WTC11 (cell line): ENCODE results near the gene TMEM260.
A peak's percentile ranks its signal among the peaks of the same experiment; 100 is the strongest.

Source experiments
- ATF1 ChIP-seq: sonication (generic); formaldehyde crosslinking; IDR thresholded peaks from 2 replicates; pipeline ENCODE4 v1.8.1; 2023; ENCODE audit warnings: mild to moderate bottlenecking, moderate library complexity, missing genetic modification reagents
- CREB1 ChIP-seq: sonication (generic); formaldehyde crosslinking; IDR thresholded peaks from 2 replicates; pipeline ENCODE4 v1.8.0; 2023; ENCODE audit warnings: mild to moderate bottlenecking, missing genetic modification reagents
- FOXJ3 ChIP-seq: sonication (generic); formaldehyde crosslinking; IDR thresholded peaks from 2 replicates; pipeline ENCODE4 v1.9.0; 2021; ENCODE audit warnings: missing genetic modification reagents, mild to moderate bottlenecking, borderline replicate concordance
- NFYB ChIP-seq: sonication (generic); formaldehyde crosslinking; conservative IDR thresholded peaks from 2 replicates; pipeline ENCODE4 v1.8.0; 2022; ENCODE audit warnings: low read depth, missing genetic modification reagents
- TF ChIP-seq, protein P1 (sequence below): fragments of 200-600 bp; IDR thresholded peaks from 2 replicates; pipeline ENCODE4 v1.8.0; 2022; ENCODE audit warnings: antibody characterized with exemption
- TF ChIP-seq, protein P2 (sequence below): sonication (generic); formaldehyde crosslinking; IDR thresholded peaks from 2 replicates; pipeline ENCODE4 v1.8.1; 2023; ENCODE audit warnings: mild to moderate bottlenecking, missing genetic modification reagents
- TF ChIP-seq, protein P3 (sequence below): sonication (generic); formaldehyde crosslinking; IDR thresholded peaks from 2 replicates; pipeline ENCODE4 v1.8.0; 2022; ENCODE audit warnings: mild to moderate bottlenecking, missing genetic modification reagents
- TF ChIP-seq, protein P4 (sequence below): sonication (generic); formaldehyde crosslinking; IDR thresholded peaks from 2 replicates; pipeline ENCODE4 v1.8.0; 2023; ENCODE audit warnings: mild to moderate bottlenecking, missing genetic modification reagents

DNA sequence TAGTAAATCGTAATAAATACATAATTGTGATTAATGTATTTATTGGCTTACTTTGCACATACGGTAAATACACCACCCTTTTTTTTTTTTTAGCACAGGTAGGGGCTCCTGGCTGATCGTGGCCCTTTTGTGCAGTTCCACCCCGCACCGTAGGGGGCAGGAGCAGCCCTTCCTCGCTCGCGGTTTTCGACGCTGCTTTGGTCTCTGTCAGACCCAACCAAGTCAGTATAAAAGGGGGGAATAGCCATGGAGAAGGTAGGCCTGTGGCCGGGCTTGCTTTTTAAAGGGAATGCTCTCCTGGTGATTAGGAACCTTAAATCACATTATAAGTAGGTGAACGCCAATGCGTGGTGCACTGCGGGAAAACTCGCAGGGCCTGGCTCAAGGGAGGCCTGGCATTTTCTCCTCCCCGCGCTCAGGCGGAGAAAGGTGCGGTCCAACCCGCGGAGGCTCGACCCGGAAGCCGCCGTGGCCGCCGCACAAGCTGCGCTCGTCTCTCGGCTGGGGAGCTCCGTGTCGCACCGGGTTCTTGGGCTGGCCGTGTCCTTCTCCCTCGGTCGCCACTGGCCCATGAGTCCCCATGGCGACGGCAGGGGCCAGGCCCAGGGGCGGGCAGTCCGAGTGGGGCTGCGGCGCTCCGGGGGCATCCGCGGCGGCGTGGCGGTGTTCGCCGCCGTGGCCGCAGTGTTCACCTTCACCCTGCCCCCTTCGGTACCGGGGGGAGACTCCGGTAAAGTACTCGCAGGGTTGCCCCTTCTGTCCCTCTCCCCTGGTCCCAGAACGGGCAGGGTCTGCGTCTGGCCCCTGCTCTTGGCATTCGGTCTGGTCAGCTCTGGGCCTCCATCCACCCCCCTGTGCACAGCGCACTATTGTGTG, at the start of gene TMEM260:
- TF ChIP-seq, protein P1, sequence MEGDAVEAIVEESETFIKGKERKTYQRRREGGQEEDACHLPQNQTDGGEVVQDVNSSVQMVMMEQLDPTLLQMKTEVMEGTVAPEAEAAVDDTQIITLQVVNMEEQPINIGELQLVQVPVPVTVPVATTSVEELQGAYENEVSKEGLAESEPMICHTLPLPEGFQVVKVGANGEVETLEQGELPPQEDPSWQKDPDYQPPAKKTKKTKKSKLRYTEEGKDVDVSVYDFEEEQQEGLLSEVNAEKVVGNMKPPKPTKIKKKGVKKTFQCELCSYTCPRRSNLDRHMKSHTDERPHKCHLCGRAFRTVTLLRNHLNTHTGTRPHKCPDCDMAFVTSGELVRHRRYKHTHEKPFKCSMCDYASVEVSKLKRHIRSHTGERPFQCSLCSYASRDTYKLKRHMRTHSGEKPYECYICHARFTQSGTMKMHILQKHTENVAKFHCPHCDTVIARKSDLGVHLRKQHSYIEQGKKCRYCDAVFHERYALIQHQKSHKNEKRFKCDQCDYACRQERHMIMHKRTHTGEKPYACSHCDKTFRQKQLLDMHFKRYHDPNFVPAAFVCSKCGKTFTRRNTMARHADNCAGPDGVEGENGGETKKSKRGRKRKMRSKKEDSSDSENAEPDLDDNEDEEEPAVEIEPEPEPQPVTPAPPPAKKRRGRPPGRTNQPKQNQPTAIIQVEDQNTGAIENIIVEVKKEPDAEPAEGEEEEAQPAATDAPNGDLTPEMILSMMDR, result peak; percentile 72
- TF ChIP-seq, protein P2, sequence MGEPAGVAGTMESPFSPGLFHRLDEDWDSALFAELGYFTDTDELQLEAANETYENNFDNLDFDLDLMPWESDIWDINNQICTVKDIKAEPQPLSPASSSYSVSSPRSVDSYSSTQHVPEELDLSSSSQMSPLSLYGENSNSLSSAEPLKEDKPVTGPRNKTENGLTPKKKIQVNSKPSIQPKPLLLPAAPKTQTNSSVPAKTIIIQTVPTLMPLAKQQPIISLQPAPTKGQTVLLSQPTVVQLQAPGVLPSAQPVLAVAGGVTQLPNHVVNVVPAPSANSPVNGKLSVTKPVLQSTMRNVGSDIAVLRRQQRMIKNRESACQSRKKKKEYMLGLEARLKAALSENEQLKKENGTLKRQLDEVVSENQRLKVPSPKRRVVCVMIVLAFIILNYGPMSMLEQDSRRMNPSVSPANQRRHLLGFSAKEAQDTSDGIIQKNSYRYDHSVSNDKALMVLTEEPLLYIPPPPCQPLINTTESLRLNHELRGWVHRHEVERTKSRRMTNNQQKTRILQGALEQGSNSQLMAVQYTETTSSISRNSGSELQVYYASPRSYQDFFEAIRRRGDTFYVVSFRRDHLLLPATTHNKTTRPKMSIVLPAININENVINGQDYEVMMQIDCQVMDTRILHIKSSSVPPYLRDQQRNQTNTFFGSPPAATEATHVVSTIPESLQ (CRISPR knock-in tag), result no peak
- no peak for TF ChIP-seq FOXJ3
- TF ChIP-seq CREB1 (CRISPR knock-in tag), result no peak
- TF ChIP-seq, protein P3, sequence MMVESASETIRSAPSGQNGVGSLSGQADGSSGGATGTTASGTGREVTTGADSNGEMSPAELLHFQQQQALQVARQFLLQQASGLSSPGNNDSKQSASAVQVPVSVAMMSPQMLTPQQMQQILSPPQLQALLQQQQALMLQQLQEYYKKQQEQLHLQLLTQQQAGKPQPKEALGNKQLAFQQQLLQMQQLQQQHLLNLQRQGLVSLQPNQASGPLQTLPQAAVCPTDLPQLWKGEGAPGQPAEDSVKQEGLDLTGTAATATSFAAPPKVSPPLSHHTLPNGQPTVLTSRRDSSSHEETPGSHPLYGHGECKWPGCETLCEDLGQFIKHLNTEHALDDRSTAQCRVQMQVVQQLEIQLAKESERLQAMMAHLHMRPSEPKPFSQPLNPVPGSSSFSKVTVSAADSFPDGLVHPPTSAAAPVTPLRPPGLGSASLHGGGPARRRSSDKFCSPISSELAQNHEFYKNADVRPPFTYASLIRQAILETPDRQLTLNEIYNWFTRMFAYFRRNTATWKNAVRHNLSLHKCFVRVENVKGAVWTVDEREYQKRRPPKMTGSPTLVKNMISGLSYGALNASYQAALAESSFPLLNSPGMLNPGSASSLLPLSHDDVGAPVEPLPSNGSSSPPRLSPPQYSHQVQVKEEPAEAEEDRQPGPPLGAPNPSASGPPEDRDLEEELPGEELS (CRISPR knock-in tag), result peak; percentile 68
- TF ChIP-seq, protein P4, sequence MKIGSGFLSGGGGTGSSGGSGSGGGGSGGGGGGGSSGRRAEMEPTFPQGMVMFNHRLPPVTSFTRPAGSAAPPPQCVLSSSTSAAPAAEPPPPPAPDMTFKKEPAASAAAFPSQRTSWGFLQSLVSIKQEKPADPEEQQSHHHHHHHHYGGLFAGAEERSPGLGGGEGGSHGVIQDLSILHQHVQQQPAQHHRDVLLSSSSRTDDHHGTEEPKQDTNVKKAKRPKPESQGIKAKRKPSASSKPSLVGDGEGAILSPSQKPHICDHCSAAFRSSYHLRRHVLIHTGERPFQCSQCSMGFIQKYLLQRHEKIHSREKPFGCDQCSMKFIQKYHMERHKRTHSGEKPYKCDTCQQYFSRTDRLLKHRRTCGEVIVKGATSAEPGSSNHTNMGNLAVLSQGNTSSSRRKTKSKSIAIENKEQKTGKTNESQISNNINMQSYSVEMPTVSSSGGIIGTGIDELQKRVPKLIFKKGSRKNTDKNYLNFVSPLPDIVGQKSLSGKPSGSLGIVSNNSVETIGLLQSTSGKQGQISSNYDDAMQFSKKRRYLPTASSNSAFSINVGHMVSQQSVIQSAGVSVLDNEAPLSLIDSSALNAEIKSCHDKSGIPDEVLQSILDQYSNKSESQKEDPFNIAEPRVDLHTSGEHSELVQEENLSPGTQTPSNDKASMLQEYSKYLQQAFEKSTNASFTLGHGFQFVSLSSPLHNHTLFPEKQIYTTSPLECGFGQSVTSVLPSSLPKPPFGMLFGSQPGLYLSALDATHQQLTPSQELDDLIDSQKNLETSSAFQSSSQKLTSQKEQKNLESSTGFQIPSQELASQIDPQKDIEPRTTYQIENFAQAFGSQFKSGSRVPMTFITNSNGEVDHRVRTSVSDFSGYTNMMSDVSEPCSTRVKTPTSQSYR, result no peak
- TF ChIP-seq NFYB (CRISPR knock-in tag), result no peak
- TF ChIP-seq ATF1 (CRISPR knock-in tag), result no peak
